Suppressor macrophage treated with lipopolysaccharide for 1 hour (primary cell): ENCODE results near the gene YTHDF1.

ENCODE experiments used
- DNase-seq, 3 donors: peaks; one replicate each; pipeline ENCODE4 v3.0.0-alpha.2; 2020 to 2022

The YTHDF1 gene

DNA sequence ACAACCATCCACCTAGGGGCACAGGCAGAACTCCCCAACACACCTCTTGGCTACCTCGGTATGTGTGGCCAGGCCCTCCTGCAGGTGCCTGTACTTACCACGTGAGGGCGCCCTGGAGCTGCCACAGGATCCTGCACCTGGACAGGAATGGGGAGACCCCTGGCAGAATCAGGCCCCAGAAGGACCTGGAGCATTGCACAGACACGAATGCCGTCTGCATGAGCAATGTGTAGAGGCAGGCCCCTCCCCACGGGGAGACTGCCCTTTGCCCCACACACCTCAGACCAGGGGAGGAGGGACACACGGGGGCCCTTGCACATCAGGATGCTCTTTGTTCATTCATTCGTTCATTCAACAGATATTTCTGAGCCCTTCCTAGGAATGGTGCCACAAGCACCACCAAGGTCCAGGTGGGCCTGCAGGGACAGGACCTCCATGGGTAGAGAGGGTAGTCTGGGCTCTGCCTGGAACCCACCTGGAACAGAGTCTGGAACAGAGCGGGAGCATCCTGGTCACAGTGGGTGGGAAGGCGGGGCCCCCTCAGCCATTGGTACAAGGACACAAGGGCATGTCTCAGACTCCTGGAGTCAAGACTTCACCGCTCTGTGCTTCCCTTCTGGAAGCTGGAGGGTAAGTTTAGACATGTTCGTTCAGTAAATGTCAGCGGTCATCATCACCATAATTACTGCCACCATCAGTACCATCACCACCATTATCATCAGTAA is 32.3 kb downstream of the YTHDF1 start:
- peak; percentile 39 to 65 (median 51) for DNase-seq

DNA sequence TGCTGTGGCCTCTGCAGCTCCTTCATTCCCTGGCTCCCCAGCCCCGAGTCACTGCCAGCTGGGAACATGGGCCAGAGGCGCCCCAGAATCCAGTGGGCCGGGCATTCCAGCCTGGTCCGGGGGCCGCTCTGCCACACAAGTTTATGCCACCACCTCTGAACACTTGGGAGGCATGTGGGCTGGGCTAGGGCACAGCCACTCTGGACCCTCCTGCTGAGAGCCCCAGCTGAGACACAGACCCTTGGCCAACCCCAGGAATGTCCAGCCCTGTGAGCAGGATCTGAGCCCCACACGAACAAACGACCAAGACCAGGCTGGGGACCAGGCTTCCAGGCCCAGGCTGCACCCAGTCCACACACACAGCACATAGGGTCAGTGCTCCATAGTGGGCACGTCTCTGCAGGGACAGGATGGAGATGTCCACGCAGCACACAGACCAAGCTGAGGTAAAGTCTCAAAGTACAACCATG is 33.0 kb downstream of the YTHDF1 start:
- DNase-seq, result no peak

DNA sequence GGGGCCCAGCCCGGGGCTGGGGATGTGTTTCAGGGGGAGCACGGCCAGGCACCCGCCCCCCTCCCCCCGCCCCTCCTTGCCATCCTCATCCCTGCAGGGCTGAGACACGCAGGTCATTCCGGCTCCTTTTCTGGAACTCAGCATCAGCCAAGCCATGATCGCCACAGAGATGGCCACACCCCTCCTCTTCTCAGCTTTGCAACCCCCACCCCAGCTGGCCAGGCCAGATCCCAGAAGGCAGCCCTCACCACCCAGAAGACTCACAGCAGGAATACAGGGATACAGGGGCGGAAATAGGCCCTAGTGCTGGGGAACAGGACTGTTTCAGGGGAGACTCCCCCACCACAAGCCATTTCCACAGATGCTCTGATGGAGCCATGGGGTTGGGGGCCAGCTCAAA is 33.5 kb downstream of the YTHDF1 start:
- DNase-seq, result no peak

DNA sequence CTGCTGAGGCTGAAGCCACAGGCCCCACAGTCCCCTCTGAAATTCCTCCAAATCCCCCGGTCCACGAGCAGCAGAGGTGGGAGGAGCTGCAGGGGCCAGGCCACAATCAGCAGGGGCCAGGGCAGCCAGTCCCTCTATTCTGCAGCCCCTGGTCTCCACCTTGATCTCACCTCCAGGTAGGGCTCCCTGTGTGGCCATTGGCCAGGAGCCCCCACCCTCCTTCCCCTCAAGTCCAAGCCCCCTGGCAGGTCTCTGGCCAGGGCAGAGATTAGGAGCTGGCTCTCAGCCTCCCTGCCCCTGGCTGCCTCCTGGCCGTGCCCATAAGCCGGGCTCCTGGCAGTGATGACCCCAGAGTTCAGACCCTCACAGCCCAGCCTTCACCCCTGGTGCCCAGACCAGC is 34.7 kb downstream of the YTHDF1 start:
- DNase-seq, result no peak

DNA sequence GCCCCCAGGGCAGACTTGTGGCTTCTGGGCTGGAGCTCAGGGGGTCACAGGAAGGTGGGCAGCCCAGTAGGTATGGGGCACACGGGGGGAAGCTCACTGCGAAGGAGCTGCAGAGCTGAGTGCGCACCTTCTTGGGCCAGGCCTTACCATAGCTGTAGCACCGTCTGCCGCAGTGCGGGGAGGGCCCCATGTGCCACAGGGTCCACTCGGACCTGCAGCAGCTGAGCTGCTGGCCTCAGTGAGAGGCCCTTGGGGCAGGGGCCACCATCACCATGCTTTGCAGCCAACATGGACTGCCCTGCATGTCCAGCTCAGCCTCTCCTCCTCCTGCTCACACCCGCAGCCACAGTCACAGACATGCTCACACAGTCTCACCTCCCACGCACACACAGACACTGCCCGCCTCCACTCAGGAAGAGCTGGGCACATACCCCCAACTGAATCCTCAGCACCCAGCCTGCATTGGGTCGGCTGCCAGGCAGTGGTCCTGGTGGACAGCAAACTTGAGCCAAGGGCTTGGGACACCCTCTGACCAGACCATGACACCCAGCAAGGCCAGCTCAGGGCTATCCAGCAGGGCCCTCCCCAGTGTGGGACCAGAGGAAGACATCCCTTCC is 35.3 kb downstream of the YTHDF1 start:
- DNase-seq, result no peak

DNA sequence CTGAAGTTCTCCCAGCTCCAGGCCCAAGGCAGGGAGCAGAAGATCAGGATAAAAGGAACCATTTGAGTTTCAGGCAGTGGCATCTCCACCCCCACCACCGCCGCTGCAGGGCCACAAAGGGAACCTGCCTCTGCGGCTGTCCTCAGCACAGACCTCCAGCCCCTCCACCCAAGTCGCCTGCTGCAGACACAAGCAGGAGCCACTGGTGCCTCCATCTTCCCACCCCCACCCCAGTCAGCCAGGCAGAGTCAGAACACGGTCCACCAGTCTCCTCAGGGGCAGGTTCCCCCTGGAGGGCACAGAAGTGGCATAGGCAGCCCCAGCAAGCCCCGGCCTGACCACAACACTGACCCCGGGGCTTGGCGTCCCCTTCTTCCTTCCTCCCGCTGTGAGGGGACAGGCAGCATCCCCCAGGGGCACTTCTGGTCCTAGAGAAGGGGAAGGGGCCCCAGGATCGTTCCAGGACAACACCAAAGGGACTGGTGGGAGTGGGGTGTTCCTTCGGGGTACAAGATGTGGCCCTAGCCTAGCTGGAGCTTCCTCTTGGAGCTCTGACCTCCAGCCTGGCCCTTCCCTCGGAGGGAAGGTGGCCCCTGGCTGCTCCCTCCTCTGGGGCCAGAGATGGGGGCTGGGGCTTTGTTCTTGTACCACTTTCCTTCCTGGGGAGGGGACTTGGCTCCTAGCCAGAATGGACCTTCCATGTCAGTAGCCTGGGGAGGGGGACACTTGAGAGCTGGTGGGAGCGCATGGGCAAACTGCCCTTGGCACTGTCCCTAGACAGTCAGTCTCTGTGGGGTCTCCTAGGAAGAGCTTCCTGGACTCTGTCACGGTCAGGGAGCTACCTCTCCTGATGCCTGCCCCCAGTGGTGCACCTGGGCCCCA is 36.0 kb downstream of the YTHDF1 start:
- peak in 1 of 3 donors; percentile 28 for DNase-seq

DNA sequence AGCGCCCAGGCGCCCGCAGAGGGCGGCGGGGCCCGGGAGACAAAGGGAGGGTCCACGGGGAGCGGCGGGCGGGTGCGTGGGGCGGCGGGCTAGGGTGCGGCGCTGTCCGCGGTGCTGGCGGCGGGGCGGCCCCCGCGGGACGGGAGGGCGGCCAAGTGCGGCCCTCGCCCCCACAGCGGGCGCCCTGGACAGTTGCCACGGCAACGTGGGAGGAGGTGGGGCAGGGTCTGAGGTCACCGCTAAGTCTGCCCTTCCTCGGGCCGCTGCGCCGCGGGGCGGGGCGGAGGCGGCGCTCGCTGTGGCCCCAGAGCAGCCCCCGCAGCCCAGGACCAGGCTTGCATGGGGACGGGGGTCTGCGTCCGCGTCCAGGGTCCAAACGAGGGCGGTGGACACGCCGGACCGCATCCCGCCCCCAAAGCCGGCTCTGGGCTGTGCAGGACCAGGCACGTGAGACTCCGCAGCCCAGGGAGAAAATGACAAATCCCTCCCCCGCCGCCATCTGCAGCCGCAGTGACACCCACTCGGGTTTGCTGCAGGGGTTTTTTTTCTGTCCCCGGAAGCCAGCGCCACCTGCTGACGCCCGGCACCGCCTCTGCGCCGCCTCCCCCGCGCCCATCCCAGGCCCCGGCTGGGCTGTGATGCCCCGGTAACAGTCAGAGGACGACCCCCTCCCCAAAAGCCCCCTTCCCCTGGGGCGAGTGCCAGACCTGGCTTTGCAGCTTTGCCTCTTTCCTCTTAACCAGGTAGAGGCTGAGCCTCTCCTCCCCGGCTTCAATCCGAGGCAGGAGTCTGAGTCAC is 36.8 kb downstream of the YTHDF1 start:
- peak; percentile 81 to 87 (median 82) for DNase-seq

DNA sequence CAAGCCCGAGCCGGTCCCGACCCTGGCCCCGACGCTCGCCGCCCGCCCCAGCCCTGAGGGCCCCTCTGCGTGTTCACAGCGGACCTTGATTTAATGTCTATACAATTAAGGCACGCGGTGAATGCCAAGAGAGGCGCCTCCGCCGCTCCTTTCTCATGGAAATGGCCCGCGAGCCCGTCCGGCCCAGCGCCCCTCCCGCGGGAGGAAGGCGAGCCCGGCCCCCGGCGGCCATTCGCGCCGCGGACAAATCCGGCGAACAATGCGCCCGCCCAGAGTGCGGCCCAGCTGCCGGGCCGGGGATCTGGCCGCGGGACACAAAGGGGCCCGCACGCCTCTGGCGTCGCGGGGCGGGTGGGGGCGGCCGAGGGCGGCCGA is 37.5 kb downstream of the YTHDF1 start:
- no peak for DNase-seq

DNA sequence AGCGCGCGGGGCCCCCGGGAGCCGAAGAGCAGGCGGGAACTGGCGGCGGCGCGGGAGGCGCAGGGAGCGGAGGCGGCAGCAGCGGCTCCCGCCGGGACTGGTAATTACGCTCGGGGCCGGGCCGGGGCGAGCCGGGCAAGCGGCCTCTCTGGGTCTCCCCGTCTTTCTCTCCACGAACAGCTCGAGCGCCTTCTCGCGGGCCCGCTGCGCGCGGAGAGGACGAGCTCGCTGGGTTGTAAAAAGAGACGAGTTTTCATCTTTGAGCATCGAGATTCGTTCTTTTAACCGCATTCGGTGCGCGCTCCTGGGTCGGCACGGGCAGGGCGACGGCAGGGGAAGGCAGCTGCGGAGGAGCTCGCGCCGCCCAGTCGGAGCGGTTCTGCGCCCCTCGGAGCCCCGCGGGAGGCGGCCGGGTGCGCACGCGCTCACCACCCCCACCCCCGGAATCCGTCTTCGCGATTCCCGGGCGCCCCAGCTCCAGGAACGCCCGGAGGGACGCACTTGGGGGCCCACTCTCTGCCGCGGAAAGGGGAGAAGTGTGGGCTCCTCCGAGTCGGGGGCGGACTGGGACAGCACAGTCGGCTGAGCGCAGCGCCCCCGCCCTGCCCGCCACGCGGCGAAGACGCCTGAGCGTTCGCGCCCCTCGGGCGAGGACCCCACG is 38.0 kb downstream of the YTHDF1 start:
- peak in 1 of 3 donors; percentile 13 for DNase-seq

DNA sequence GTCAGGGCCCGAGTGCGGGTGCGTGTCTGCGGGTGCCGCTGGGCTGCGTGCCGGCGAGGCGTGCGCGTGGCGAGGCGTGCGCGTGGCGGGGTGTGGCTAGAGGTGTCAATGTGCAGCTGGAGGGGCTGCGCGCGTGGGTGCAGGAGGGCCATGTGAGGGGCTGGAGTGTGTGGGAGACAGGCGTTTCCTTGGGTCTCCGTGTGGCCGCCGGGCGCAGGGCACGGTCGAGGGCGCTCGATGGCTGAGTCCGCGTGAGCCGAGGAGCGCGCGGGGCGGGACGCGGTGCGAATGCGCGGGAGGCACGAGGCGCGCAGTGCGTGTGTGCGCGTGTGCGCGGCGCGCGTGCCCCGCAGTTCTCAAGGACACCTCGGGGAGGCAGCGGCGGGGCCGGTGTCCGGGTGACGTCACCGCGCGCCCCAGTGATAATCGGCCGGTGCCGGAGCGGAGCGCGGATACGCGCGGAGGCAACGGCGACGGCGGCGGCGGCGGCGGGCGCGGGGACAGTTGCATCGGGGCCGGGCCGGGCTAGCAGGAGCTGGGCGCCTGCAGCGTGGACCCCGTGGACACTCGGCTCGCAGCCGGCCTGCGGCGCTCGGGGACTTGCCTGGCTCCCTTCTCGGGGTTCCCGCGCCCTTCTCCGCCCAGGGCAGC is 38.7 kb downstream of the YTHDF1 start:
- DNase-seq, result peak in 2 of 3 donors; percentile 21 to 57

DNA sequence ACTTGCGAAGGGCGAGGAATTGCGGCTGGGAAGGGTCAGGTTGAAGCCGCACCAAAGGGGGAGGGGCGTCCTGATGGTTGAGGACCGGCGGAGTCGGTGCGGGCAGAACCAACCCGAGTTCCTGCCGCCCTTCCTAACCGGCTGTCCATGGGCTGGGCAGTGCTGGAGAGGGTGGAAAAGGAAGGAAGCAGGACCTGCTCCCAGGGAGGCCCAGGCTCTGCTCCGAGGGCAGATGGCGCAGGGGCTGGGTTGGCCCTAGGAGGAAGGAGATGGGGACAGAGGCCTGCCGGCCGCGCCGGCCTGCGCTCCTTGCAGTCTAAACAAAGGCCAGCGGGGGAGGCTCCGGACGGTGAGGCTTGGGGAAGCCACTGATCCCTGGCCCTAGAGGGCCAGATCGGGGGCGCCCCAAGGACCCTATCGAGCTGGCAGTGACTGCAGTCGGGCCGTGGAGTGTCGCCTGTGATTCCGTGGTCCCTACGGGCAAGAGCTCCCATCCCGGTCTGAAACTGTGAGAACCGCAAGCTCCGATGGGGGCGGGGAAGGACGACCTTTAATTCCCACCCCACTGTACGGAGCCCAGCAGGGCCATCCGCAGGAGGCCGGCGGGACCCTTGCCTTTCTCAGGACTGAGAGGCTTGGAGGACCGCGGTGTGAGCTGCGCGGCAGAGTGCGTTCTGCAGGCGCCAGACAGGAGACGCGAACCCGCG is 39.4 kb downstream of the YTHDF1 start:
- DNase-seq, result no peak

DNA sequence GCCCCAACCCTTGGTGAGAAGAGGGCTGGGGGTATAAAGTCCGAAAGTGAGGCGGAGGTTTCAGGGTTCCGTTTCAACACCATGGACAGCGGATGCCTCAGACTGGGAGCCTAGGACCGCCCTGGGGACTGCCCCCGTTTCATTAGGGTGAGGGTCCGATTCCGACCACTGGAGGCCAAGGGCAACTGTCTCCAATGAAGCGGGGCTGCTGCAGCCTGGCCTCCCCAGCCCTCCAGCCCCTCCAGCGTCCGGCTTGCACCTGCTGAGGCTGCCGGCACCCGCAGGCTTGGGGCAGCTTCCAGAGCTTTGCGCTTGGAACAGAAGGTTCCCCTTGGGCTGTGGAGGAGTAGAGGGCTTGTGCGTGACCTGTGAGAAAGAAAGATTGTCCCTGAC is 39.9 kb downstream of the YTHDF1 start:
- DNase-seq, result peak in 1 of 3 donors; percentile 26

DNA sequence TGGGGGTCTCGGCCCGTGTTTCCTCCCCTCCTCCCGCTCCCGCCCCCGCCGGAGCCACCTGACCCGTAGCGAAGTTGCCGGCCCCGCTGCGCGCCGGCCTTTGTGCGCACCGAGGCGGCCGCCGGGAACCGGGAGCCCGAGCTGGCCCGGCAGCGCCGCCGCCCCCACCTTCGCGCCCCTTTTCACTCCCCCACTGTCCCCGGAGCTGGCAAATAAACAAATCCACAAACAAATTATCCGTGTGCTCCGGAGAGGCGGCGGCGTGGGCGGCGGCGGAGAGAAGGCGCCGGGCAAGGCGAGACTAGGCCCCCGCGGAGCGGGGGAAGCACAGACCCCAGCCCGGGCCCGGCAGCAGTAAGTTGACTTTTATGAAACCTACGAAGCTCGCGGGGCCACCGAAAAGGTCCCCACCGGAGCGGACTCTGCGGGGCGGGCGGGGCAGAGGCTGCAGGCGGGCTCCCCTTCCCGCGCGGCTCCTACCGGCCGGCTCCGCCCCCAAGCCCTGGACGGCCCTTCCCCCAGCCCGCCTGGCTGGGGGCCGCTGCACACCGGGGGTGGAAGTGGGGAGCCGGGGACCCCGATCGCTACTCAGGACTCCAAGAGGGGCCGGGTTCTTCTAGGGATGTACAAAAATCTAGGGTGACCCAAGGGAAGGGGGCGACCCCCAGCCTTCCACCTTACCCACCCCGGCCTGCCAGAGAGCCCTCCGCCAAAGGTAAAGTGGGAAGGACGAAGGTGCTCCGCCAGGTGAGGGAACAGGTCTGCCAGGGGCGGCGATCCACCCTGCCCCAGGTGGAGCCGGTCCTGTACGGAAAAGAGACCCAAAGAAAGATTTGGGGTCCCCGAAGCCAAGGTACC is 40.7 kb downstream of the YTHDF1 start:
- no peak for DNase-seq

DNA sequence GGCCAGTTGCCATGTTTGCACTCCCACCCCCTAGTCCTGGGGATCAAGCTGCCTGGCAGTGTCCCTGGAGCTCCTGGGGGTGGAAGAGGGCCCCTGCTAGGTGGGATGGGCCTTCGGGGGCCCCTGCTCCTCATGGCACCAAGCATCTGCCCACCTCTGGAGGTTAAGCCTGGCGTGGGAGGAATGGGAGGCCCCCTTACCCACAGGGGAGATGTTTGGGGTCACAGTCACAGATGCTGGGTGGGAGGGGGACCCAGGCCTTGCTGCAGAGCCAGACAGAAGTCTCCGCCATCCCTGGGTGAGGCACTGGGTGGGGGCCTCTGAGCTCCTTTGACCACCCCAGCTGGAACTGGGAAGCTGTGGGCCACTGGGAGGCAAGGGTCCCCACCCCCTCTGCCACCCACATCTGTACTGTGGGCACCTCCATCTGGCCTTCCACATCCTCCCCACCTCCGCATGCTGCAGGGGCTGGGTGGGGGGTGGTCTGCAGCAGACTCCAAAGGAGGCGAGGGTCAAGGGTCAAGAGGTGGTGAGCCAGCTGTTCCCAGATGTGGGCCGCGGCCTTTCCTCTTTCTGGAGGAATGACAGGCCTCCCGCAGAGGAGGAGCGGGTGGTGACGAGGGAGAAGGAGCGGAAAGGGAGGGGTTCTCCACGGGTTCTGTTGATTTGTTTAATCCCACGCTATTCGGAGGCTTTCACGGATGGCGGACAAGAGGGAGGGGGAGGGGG is 41.5 kb downstream of the YTHDF1 start:
- DNase-seq, result peak; percentile 27 to 40 (median 38)

DNA sequence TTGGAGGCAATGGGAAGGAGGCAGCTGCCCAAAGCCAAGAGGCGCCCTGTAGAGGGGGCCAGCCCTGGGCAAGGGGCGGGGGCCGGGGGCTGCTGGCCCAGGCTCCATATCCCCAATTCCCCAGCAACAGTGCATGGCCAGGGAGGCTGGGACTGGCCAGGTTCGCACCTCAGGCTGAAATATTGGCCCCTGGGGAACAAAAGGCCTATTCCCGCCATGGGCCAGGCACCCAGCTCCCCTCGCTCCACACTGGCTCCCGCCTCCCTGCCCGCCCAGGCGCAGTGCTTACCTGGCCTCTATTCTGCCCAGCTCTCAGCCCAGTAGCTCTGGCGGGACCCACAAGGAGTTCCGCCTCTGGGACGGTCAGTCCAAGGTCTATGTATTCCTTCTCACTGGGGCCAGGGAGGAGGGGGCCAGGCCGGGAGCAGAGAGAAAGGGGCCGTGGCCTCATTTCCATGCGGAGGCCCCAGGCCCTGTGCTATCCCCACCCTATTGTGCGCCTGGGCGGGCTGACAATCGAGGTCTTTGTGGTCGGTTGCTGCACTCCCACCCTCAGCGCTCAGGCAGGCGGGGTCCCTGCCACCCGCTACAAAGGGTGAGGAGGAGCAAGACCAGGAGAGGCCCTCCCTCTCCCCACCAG is 42.3 kb downstream of the YTHDF1 start:
- DNase-seq, result no peak

DNA sequence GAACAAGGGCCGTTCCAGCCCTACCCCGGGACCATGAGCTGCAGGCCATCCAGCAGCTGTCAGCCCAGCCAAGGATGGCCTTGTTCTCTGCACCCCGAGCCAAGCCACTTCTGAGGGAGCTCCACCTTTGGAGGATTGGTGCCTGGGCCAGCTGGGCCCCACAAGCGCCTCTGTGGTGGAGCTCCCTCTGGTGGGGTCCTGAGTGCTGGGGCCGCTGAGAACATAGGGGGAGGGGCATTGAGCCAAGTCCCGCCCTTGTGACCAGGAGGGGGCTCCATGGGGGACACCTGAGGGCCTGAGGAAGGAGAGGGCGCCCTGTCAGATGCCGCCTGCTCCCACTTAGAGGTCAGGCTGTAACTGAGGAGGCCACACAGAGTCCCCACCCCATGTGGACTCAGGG is 43.2 kb downstream of the YTHDF1 start:
- DNase-seq, result no peak

DNA sequence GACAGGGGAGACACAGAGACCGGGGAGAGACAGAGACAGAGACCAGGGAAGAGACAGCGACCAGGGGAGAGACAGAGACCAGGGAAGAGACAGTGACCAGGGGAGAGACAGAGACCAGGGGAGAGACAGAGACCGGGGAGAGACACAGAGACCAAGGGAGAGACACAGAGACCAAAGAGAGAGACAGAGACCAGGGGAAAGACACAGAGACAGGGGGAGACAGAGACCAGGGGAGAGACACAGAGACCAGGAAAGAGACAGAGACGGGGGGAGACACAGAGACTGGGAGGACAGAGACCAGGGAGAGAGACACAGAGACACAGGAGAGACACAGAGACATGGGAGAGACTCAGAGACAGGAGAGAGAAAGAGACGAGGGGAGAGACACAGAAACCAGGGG is 43.9 kb downstream of the YTHDF1 start:
- no peak for DNase-seq

DNA sequence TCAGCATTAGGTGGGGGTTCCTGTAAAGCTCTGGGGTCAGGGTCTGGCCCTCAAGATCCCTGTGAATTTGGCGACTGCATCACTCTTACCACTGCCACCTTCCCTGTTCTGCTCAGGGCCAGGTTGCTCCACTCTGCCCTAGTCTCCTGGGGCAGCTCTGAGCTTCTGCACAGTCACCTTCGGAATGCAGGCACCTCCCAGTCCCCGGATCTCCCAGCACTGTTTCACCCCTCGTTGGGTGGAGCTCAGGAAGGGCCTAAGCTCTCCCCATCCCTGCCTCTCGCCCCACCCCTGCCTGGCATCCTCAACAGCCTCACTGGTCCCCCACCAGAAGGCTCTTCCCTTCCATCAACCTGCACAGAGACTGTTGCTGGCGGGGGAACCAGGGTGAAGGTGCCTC is 46.2 kb downstream of the YTHDF1 start:
- DNase-seq, result no peak

DNA sequence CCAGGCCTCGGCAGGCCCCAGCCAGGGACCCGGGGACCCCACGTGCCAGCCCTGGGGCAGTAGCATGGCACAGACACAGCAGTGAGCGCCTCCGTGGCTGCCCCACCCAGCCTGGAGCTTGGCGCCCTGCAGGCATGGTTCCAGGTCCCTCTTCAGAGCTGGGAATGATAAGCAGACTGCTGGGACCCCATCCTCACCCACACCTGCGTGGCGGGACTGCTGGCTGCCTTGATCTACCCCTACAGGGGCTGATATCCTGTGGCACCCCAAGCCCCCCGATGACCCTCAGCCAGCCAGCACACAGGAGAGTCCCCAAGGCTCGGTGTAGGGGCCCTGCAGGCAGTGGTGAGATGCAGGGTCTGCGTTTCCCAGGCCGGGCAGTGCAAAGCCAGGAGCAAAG is 47.1 kb downstream of the YTHDF1 start:
- DNase-seq, result no peak
